Gastrocnemius medialis (tissue), 4 donors: ENCODE data around the gene SH2D3A. TPM values are rescaled to one million over a fixed set of nuclear protein-coding genes. Genes with fewer than 3 reads are reported as not detected.
"Not testable (repeated sequence)": the region's sequence is repeated elsewhere in the genome, so short reads cannot be mapped to it uniquely, and the experiment has no call there.

ENCODE experiments used
- ATAC-seq, 2 donors: fragments of 150-250 bp; one replicate each; pipeline ENCODE4 v1.9.1; 2016
- DNase-seq, 2 donors: peaks; one replicate each; pipeline ENCODE4 v3.0.0-alpha.2; 2019
- H3K27ac ChIP-seq, 4 donors: fragments of 200-600 bp; sonication (generic); 1 replicate in 1 of 4; 2 replicates in 3 of 4; pipeline ENCODE4 v1.5.1; 2016 to 2018; ENCODE audit warnings: mild to moderate bottlenecking in 2 of 4, moderate library complexity in 1 of 4
- H3K27me3 ChIP-seq, 3 donors: fragments of 200-600 bp; sonication (generic) in 2 of 3; 1 replicate in 1 of 3; 2 replicates in 2 of 3; pipeline versions ENCODE4 v1.5.1 to v1.6.0; 2016 to 2019; ENCODE audit warnings: mild to moderate bottlenecking in 1 of 3, moderate library complexity in 1 of 3
- H3K36me3 ChIP-seq, 2 donors: fragments of 200-600 bp; sonication (generic) in 1 of 2; one replicate each; pipeline ENCODE4 v1.5.1; 2017 to 2018
- H3K4me1 ChIP-seq, 2 donors: fragments of 200-600 bp; sonication (generic) in 1 of 2; one replicate each; pipeline ENCODE4 v1.5.1; 2016 to 2017; ENCODE audit warnings: mild to moderate bottlenecking in 2 of 2
- H3K4me3 ChIP-seq, 4 donors: fragments of 200-600 bp; sonication (generic) in 3 of 4; 1 replicate in 1 of 4; 2 replicates in 3 of 4; pipeline ENCODE4 v1.5.1; 2016 to 2019; ENCODE audit warnings: mild to moderate bottlenecking in 2 of 4
- H3K9me3 ChIP-seq, 3 donors: fragments of 200-600 bp; sonication (generic) in 2 of 3; 1 replicate in 1 of 3; 2 replicates in 2 of 3; pipeline ENCODE4 v1.5.1; 2016 to 2019
- CTCF ChIP-seq, 5 experiments: fragments of 450-650 bp in 3 of 5; fragments of 200-600 bp in 2 of 5; sonication (generic) in 2 of 5; IDR thresholded peaks in 4 of 5; conservative IDR thresholded peaks in 1 of 5; 1 replicate in 4 of 5; 2 replicates in 1 of 5; pipeline ENCODE4 v1.5.1; 2016 to 2019; ENCODE audit warnings: antibody characterized with exemption in 5 of 5, mild to moderate bottlenecking in 3 of 5, moderate library complexity in 3 of 5
- POLR2A ChIP-seq, 2 donors: fragments of 450-650 bp; IDR thresholded peaks; one replicate each; pipeline ENCODE4 v1.6.1; 2017; ENCODE audit warnings: antibody characterized with exemption in 2 of 2, mild to moderate bottlenecking in 2 of 2, moderate library complexity in 2 of 2
- in situ Hi-C, 4 donors: fragments of 200-750 bp; cut with MboI; loops; one replicate each; pipeline versions ENCODE4 v1.15.0 to v1.8.0; 2017; ENCODE audit warnings: low sequenced_read_pairs in 4 of 4
- intact Hi-C: fragments of 100-400 bp; cut with DNase I; formaldehyde crosslinking; loops from one replicate; pipeline ENCODE4 v1.15.1; 2023; ENCODE audit warnings: low total_unique reads
- total RNA-seq, 4 donors: library from RNA; depleted of rRNA; stranded (reverse); fragments of >200 nt; gene quantifications; one replicate each; pipeline versions ENCODE4 v1.1.0 to v1.2.3, GENCODE V29; 2016

SH2D3A gene
- total RNA-seq, 4 donors from 2014 or later = not detected

GRCh38 chr19:6709549-6709948, 57.7 kb downstream of the SH2D3A start:
- in situ Hi-C loops (no loop called here), intact Hi-C loops (no loop called here)
- no peak overlapping the region for H3K27ac ChIP-seq
- ATAC-seq (no peak), DNase-seq (no peak)
- no peak for TF ChIP-seq CTCF (IDR thresholded peaks at IDR 0.05 in 4 of 5, conservative IDR thresholded peaks at IDR 0.05 in 1 of 5)
- no peak for TF ChIP-seq POLR2A (IDR thresholded peaks at IDR 0.05)
- H3K4me3 ChIP-seq = no peak overlapping the region
- H3K27me3 ChIP-seq = peaks cover 0 to 10% (median 6%) of the 10 kb centered on the region in 3 donors
- H3K36me3 ChIP-seq = no peaks in the 10 kb centered on the region
- no peaks in the 10 kb centered on the region for H3K4me1 ChIP-seq
- H3K9me3 ChIP-seq = no peaks in the 10 kb centered on the region

- ATAC-seq, H3K9me3 ChIP-seq, H3K36me3 ChIP-seq, H3K4me3 ChIP-seq, in situ Hi-C loops, DNase-seq, H3K27ac ChIP-seq, intact Hi-C loops, H3K4me1 ChIP-seq: not testable (repeated sequence)
- H3K27me3 ChIP-seq = peaks cover 0 to 10% (median 6%) of the 10 kb centered on the region in 3 donors
These were observed 58.3 kb downstream of the SH2D3A start for GRCh38 chr19:6708913-6709312.

GRCh38 chr19:6708346-6708745, 58.9 kb downstream of the SH2D3A start:
- H3K36me3 ChIP-seq = no peaks in the 10 kb centered on the region
- no peak for TF ChIP-seq CTCF (IDR thresholded peaks at IDR 0.05 in 4 of 5, conservative IDR thresholded peaks at IDR 0.05 in 1 of 5)
- TF ChIP-seq POLR2A (IDR thresholded peaks at IDR 0.05) = no peak
- in situ Hi-C loops = no loop called here
- no peak for ATAC-seq
- intact Hi-C loops = no loop called here
- DNase-seq = no peak
- peaks cover 0 to 10% (median 6%) of the 10 kb centered on the region in 3 donors for H3K27me3 ChIP-seq
- no peak overlapping the region for H3K4me3 ChIP-seq
- H3K27ac ChIP-seq = no peak overlapping the region
- H3K4me1 ChIP-seq = no peaks in the 10 kb centered on the region
- no peaks in the 10 kb centered on the region for H3K9me3 ChIP-seq

GRCh38 chr19:6707658-6708018, 59.6 kb downstream of the SH2D3A start:
- in situ Hi-C loops = no loop called here
- H3K27me3 ChIP-seq = peaks cover 0 to 10% (median 6%) of the 10 kb centered on the region in 3 donors

GRCh38 chr19:6707011-6707657, 60.1 kb downstream of the SH2D3A start:
- Histone ChIP-seq H3K9me3 (no peaks in the 10 kb centered on the region), H3K27ac (no peak overlapping the region), H3K27me3 (peaks cover 0 to 10% (median 6%) of the 10 kb centered on the region in 3 donors), H3K4me3 (no peak overlapping the region), H3K4me1 (no peaks in the 10 kb centered on the region), H3K36me3 (no peaks in the 10 kb centered on the region)
- in situ Hi-C loops (no loop called here), intact Hi-C loops (no loop called here)
- ATAC-seq (no peak), DNase-seq (no peak)
- no peak for TF ChIP-seq CTCF (IDR thresholded peaks at IDR 0.05 in 4 of 5, conservative IDR thresholded peaks at IDR 0.05 in 1 of 5)
- TF ChIP-seq POLR2A (IDR thresholded peaks at IDR 0.05) = no peak

More at GRCh38 chr19:6707658-6708018, 59.6 kb downstream of the SH2D3A start:
- H3K4me3 ChIP-seq = no peak overlapping the region
- H3K4me1 ChIP-seq = no peaks in the 10 kb centered on the region
- no peaks in the 10 kb centered on the region for H3K9me3 ChIP-seq
- ATAC-seq (no peak), DNase-seq (no peak)
- no peaks in the 10 kb centered on the region for H3K36me3 ChIP-seq
- H3K27ac ChIP-seq = no peak overlapping the region
- intact Hi-C loops = no loop called here
- TF ChIP-seq CTCF (IDR thresholded peaks at IDR 0.05 in 4 of 5, conservative IDR thresholded peaks at IDR 0.05 in 1 of 5) (no peak), POLR2A (IDR thresholded peaks at IDR 0.05) (no peak)
